MG63 (cell line): ENCODE results near the gene RHBDF2. TPM values are rescaled to one million over a fixed set of nuclear protein-coding genes. Genes with fewer than 3 reads are reported as not detected.
"Not testable (repeated sequence)": the region's sequence is repeated elsewhere in the genome, so short reads cannot be mapped to it uniquely, and the experiment has no call there.

Experiments
- DNase-seq: peaks from one replicate; pipeline ENCODE4 v3.0.0-alpha.2; 2020
- H3K27me3 ChIP-seq: fragments of 250-450 bp; sonication (Bioruptor Pico); 2 replicates; pipeline ENCODE4 v1.5.1; 2020; ENCODE audit warnings: mild to moderate bottlenecking, moderate library complexity
- H3K36me3 ChIP-seq: fragments of 250-450 bp; sonication (Bioruptor Pico); 2 replicates; pipeline ENCODE4 v1.5.1; 2020; ENCODE audit warnings: mild to moderate bottlenecking, moderate library complexity
- H3K4me3 ChIP-seq: fragments of 250-450 bp; sonication (Bioruptor Pico); 2 replicates; pipeline ENCODE4 v1.5.1; 2020; ENCODE audit warnings: mild to moderate bottlenecking, moderate library complexity
- H3K9me3 ChIP-seq: fragments of 250-450 bp; sonication (Bioruptor Pico); 2 replicates; pipeline ENCODE4 v1.5.1; 2020; ENCODE audit warnings: mild to moderate bottlenecking, moderate library complexity
- total RNA-seq: library from RNA; depleted of rRNA; stranded (reverse); fragments of >200 nt; shearing (Covaris generic); gene quantifications from 2 replicates; pipeline ENCODE4 v1.2.3, GENCODE V29; 2014; ENCODE audit warnings: low replicate concordance

Gene RHBDF2
- total RNA-seq, 1 experiment from 2014 or later, result 20.9 TPM

DNA sequence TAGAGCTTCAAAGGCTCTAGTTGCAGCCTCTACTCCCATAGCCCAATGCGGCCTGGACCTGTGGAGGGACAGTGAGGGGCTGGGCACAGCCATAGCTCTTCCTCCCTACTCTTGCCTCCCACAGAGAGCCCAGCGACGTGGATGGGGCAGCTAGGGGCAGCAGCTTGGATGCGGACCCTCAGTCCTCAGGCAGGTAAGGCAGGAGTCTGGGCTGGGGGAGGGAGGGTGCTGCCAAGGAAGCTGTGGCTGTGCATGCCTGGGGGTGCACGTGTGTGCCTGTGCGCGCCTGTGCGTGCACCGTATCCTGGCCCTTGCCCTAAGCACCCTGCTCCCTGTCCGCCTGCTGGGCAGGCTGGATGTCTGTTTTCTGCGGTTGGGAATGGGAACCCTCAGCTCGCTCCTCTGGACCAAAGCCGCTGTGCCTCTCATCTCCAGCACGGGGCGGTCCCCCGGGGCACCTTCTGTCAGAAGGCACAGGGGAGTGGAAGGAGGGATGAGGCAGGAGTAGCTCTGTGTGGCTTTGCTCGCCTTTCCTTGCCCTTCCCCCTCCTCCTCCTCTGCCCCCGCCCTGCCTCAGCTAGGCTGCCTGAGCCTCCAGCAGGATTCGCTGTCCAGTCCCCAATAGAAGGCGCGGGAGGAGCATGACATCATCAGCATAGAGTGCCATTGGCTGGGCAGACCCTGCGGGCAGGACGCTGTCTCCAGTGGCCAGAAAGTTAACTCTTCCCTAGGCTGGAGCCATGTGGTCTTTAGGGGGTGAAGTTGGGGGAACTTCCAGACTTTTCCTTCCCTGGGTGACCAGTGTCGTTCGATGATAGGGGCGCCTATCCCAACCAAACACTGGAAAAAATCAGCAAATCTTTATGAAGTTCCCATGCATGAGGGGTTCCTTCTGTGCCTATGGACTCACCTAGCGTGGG is 39.4 kb upstream of the RHBDF2 start:
- Histone ChIP-seq H3K27me3 (no peaks in the 10 kb centered on the region), H3K9me3 (no peaks in the 10 kb centered on the region), H3K4me3 (peak overlapping the region; percentile 26), H3K36me3 (peaks cover 6% of the 10 kb centered on the region; the same call in 1 of the 2 replicates)
- DNase-seq, result peak; percentile 98

GRCh38 chr17:76539631-76540271 is 38.5 kb upstream of the RHBDF2 start, which contains the start of gene PRCD:
Gene PRCD (plus strand): TSS chr17:76540044. CDS start chr17:76540142, 98 bp downstream.
- no peaks in the 10 kb centered on the region for H3K9me3 ChIP-seq
- H3K36me3 ChIP-seq, result peaks cover 3% of the 10 kb centered on the region; the same call in 1 of the 2 replicates
- DNase-seq, result no peak
- H3K27me3 ChIP-seq, result no peaks in the 10 kb centered on the region
- H3K4me3 ChIP-seq, result peak within 1 kb of the TSS; percentile 26

DNA sequence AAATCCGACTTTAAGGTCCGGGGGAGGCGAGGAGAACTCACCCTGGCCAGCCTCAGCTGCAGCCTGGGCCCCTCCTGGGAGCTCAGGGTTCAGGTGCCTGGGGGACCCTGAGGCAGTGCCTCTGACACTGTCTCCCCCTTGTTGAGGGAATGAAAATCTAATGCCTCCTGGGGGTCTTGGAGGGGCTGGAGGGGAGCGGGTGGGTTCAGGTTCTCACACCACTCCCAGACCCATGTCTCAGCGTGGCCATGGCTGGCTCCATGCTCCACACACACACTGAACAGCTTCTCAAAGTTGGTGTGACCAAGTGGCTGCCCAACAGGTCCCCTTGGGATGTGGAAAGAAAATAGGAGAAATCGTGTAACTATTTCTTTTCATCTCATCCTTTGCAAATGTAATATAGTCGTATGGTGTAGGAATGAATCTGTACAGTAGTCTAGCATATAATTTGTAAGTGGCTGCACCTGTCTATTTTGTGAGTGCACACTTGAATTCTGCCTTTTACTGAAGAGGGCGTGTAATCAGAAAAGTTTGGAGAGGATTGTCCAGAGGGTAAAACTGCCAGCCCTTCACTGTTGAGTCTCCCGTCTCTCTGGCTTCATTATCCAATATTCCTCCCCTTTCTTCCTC is 37.8 kb upstream of the RHBDF2 start:
- DNase-seq, result no peak
- no peak overlapping the region for H3K4me3 ChIP-seq
- peaks cover 6% of the 10 kb centered on the region; the same call in 1 of the 2 replicates for H3K36me3 ChIP-seq
- H3K27me3 ChIP-seq, result no peaks in the 10 kb centered on the region
- H3K9me3 ChIP-seq, result no peaks in the 10 kb centered on the region

- DNase-seq, result no peak
- Histone ChIP-seq H3K4me3 (peak overlapping the region; percentile 37), H3K27me3 (no peaks in the 10 kb centered on the region), H3K36me3 (peaks cover 6% of the 10 kb centered on the region; the same call in 1 of the 2 replicates), H3K9me3 (no peaks in the 10 kb centered on the region)
Measured at GRCh38 chr17:76538281-76538931, 37.2 kb upstream of the RHBDF2 start.

GRCh38 chr17:76537578-76538280 is 36.5 kb upstream of the RHBDF2 start, which contains the start of gene CYGB:
Gene CYGB (minus strand): TSS chr17:76537709. CDS start chr17:76537542, 167 bp downstream.
- Histone ChIP-seq H3K36me3 (peaks cover 10% of the 10 kb centered on the region; the same call in 1 of the 2 replicates), H3K9me3 (no peaks in the 10 kb centered on the region), H3K4me3 (peak within 1 kb of the TSS; percentile 37), H3K27me3 (no peaks in the 10 kb centered on the region)
- peak; percentile 68 for DNase-seq

DNA sequence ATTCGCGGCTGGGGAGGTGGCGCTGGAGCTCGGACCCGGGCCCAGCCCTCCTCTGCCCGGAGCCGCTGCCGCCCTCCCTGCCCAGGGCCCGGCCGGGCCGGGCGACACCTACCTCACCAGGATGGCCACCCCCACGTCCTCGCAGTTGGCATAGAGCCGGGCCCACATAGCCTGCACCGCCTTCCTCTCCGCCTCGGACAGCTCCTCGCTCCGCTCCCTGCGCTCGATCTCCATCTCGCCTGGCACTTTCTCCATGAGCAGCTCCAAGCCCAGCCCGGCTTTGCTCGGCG is 36.0 kb upstream of the RHBDF2 start:
- Histone ChIP-seq H3K36me3 (peaks cover 10% of the 10 kb centered on the region; the same call in 1 of the 2 replicates), H3K4me3 (peak overlapping the region; percentile 37), H3K9me3 (no peaks in the 10 kb centered on the region), H3K27me3 (no peaks in the 10 kb centered on the region)
- DNase-seq, result peak; percentile 43

DNA sequence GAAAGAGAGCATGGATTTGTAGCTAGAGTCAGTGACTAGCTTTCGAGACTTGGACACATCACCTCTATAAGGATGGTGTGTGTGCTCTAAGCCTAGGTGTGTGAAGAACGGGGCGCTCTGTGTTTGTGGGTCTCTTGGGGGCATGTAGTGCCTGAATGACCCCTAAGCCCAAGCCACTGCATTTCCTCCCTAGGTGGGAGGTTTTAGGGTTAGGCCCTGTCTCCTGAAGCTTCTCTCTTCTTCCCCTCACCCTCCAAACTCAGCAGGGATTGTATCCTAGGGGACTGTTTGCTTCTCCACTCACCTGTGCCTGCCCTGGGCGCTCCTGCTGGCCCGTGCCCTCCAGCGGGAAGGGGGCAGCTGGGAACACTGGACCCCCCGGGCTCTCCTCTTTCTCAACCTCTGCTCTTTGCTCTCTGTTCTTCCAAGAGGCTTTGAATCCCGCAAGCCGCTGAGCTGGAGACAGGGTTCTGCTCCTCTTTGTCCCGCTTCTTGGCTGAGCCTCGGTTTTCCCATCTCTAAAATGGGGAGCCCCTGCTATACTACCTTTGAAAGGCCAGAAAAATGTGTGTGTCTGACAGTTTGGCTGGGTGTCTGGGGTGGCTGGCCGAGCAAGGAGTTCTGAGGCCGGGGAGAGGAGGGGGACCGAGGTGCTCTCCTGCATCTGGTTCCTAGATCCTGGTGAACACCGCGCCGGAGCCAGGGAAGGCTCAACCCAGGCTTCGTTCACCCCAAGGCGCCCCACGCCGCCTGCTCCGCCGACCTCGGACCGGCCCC is 35.5 kb upstream of the RHBDF2 start:
- H3K36me3 ChIP-seq, result peaks cover 13% of the 10 kb centered on the region; the same call in 1 of the 2 replicates
- DNase-seq, result no peak
- peak overlapping the region; percentile 37 for H3K4me3 ChIP-seq
- H3K27me3 ChIP-seq, result no peaks in the 10 kb centered on the region
- no peaks in the 10 kb centered on the region for H3K9me3 ChIP-seq

- H3K27me3 ChIP-seq, result no peaks in the 10 kb centered on the region
- DNase-seq, result no peak
- peaks cover 18% of the 10 kb centered on the region; the same call in 1 of the 2 replicates for H3K36me3 ChIP-seq
- H3K9me3 ChIP-seq, result no peaks in the 10 kb centered on the region
- peak overlapping the region; percentile 37 for H3K4me3 ChIP-seq
Measured at GRCh38 chr17:76535788-76536510, 34.7 kb upstream of the RHBDF2 start.

GRCh38 chr17:76534831-76535732 is 33.9 kb upstream of the RHBDF2 start:
- Histone ChIP-seq H3K9me3 (no peaks in the 10 kb centered on the region), H3K4me3 (no peak overlapping the region), H3K27me3 (no peaks in the 10 kb centered on the region), H3K36me3 (peaks cover 18% of the 10 kb centered on the region; the same call in 1 of the 2 replicates)
- DNase-seq, result no peak

DNA sequence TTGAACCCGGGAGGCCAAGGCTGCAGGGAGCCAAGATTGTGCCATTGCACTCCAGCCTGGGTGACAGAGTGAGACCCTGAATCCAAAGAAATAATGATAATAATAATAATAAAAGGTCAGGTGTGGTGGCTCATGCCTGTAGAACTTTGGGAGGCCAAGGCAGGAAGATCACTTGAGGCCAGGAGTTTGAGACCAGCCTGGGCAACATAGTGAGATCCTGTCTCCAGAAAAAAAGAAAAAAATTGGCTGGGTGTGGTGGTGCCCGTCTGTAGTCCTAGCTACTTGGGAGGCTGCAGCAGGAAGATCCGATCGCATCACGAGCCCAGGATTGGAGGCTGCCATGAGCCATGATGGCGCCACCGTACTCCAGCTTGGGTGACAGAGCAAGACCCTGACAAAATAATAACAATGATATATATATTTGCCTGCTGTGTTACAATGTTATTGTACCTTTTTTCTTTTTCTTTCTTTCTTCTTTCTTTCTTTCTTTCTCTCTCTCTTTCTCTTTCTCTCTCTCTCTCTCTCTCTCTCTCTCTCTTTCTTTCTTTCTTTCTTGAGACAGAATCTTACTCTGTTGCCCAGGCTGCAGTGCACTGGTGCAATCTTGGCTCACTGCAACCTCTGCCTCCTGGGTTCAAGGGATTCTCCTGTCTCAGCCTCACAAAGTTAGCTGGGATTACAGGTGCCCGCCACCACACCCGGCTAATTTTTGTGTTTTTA is 32.6 kb upstream of the RHBDF2 start:
- DNase-seq, H3K4me3 ChIP-seq, H3K27me3 ChIP-seq, H3K9me3 ChIP-seq: not testable (repeated sequence)
- H3K36me3 ChIP-seq, result peaks cover 18% of the 10 kb centered on the region; the same call in 1 of the 2 replicates

GRCh38 chr17:76532072-76532651 is 30.9 kb upstream of the RHBDF2 start:
- H3K4me3 ChIP-seq, result no peak overlapping the region
- H3K27me3 ChIP-seq, result no peaks in the 10 kb centered on the region
- no peaks in the 10 kb centered on the region for H3K9me3 ChIP-seq
- peaks cover 20% of the 10 kb centered on the region; the same call in 1 of the 2 replicates for H3K36me3 ChIP-seq
- no peak for DNase-seq

- Histone ChIP-seq H3K27me3 (no peaks in the 10 kb centered on the region), H3K4me3 (no peak overlapping the region), H3K9me3 (no peaks in the 10 kb centered on the region), H3K36me3 (peaks cover 20% of the 10 kb centered on the region; the same call in 1 of the 2 replicates)
- DNase-seq, result no peak
Measured at GRCh38 chr17:76531486-76532038, 30.3 kb upstream of the RHBDF2 start.
